Measurements from ENCODE around the gene NFKB2.

- TF ChIP-seq REST (tag by site-specific recombination; IDR thresholded peaks at IDR 0.05) = peak; percentile 65
- peak; percentile 6; the same call in 1 of the 2 replicates for TF ChIP-seq ZBTB1 (tag by site-specific recombination; IDR thresholded peaks at IDR 0.05)
- peak; percentile 100 for TF ChIP-seq ZBTB17 (tag by site-specific recombination; IDR thresholded peaks at IDR 0.05)
- TF ChIP-seq CTCF (tag by site-specific recombination; IDR thresholded peaks at IDR 0.05) = no peak
- TF ChIP-seq ZNF350 (tag by site-specific recombination; IDR thresholded peaks at IDR 0.05) = no peak
- peak; percentile 24; the same call in 1 of the 2 replicates for TF ChIP-seq ZNF513 (tag by site-specific recombination; IDR thresholded peaks at IDR 0.05)
- no peak for TF ChIP-seq PBX3 (CRISPR knock-in tag; IDR thresholded peaks at IDR 0.05)
Measured at GRCh38 chr10:102420714-102421506, 25.4 kb downstream of the NFKB2 start, which contains the start of gene FBXL15.
